ENCODE data around the gene FADS2.

FADS2 gene

DNA sequence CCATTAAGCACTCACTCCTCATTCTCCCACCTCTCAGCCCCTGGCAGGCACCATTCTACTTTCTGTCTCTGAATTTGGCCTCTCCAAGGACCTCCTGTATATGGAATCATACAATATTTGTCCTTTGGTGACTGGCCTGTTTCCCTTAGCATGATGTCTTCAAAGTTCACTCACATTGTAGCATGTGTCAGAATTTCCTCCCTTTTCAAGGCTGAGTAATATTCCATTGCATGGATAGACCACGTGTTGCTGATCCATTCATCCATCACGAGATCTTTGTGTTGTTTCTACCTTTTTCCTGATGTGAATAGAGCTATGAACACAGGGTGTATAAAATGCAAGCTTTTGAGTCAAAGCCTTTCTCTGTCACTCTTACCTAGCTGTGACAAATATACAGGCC lies 11.6 kb downstream of the FADS2 start:
- no peaks in the 10 kb centered on the region for H3K27me3 ChIP-seq (ENCODE audit: insufficient read depth, low read length)
- no peak overlapping the region for H3K27ac ChIP-seq (ENCODE audit: low read depth, low read length)
- peaks cover 88% of the 10 kb centered on the region for H3K36me3 ChIP-seq (ENCODE audit: insufficient read depth, low read length)
- 100% methylated on average over 2 of the region's 2 CpGs for WGBS
- peaks cover 4% of the 10 kb centered on the region; the same call in 1 of the 2 replicates for H3K4me1 ChIP-seq (ENCODE audit: insufficient read depth, low read length)
- H3K9me3 ChIP-seq (ENCODE audit: insufficient read depth, low read depth, low read length) = no peaks in the 10 kb centered on the region
- H3K9ac ChIP-seq (ENCODE audit: low read depth, low read length) = no peak overlapping the region
- no peak overlapping the region for H3K4me3 ChIP-seq (ENCODE audit: low read length)

DNA sequence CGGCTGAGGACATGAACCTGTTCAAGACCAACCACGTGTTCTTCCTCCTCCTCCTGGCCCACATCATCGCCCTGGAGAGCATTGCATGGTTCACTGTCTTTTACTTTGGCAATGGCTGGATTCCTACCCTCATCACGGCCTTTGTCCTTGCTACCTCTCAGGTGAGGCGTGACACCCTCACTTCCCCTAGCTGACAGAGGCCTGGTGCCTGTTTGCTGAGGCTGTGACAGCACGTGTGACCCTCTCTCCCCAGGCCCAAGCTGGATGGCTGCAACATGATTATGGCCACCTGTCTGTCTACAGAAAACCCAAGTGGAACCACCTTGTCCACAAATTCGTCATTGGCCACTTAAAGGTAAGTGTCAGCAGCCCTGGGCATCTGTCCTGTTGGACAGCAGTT lies 12.3 kb downstream of the FADS2 start:
- H3K36me3 ChIP-seq (ENCODE audit: insufficient read depth, low read length) = peaks cover 94% of the 10 kb centered on the region
- H3K4me3 ChIP-seq (ENCODE audit: low read length) = no peak overlapping the region
- WGBS = 96% methylated on average over 7 of the region's 7 CpGs
- no peaks in the 10 kb centered on the region for H3K4me1 ChIP-seq (ENCODE audit: insufficient read depth, low read length)
- H3K9ac ChIP-seq (ENCODE audit: low read depth, low read length) = no peak overlapping the region
- H3K9me3 ChIP-seq (ENCODE audit: insufficient read depth, low read depth, low read length) = no peaks in the 10 kb centered on the region
- no peaks in the 10 kb centered on the region for H3K27me3 ChIP-seq (ENCODE audit: insufficient read depth, low read length)
- H3K27ac ChIP-seq (ENCODE audit: low read depth, low read length) = no peak overlapping the region

DNA sequence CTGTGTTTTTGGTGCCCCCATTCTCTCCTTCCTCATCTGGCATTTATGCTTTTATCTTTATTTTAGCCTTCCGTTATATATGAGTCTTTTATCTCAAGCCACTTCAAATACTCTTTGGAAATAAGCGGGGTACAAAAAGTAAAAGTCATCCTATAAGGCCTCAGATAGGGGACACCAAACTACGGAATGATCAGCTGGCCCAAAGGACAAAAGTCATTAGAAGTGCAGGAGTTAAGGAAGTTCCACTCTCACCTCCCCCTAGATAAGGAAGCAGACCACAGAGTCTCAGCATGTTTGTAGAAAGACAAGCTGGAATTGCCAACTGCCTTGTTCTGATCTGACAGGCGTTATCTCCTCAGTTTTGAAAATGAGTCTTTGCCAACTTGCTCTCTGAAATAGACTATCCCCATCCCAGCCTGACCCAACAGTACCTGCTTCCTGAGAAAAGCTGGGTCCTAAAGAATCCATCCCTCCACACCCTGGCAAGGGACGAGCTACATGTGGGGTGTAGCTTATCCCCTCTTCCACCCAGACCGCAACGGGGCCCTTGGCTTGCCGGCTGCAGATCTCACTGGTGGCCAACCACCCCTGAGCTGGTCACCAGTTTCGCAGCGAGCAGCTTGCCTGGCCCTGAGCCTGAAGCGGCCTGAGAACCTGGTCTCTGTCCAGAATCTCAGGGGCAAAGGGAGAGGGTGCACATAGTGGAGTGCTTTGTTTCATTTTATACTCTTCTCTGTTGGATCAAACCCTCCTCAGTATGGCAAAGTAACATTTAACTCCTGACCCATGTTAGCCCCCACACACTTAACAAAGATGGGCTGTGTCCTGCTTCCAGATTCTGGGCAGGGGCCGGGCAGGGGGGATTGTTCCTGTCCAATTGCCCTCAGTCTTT lies 13.8 kb downstream of the FADS2 start:
- WGBS = 91% methylated on average over 12 of the region's 12 CpGs
- Histone ChIP-seq H3K4me3 (ENCODE audit: low read length) (no peak overlapping the region), H3K9ac (ENCODE audit: low read depth, low read length) (no peak overlapping the region), H3K4me1 (ENCODE audit: insufficient read depth, low read length) (no peaks in the 10 kb centered on the region), H3K27ac (ENCODE audit: low read depth, low read length) (no peak overlapping the region), H3K36me3 (ENCODE audit: insufficient read depth, low read length) (peaks cover 96% of the 10 kb centered on the region), H3K27me3 (ENCODE audit: insufficient read depth, low read length) (no peaks in the 10 kb centered on the region), H3K9me3 (ENCODE audit: insufficient read depth, low read depth, low read length) (no peaks in the 10 kb centered on the region)

DNA sequence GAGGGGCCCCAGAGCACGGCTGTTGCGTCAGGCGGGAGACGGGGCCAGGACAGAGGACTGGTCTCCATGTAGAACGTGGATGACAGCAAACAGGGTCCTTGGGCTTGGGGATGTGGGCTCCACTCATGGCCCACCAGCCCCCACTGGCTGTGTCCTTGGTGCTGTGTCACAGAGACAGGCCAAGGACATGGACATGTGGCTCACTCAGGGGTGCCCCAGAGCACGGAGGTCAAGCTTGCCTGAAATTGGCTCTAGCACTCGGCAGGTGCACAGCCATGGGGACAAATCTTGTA lies 14.4 kb downstream of the FADS2 start:
- no peaks in the 10 kb centered on the region for H3K27me3 ChIP-seq (ENCODE audit: insufficient read depth, low read length)
- no peaks in the 10 kb centered on the region for H3K9me3 ChIP-seq (ENCODE audit: insufficient read depth, low read depth, low read length)
- no peak overlapping the region for H3K4me3 ChIP-seq (ENCODE audit: low read length)
- H3K27ac ChIP-seq (ENCODE audit: low read depth, low read length) = no peak overlapping the region
- H3K4me1 ChIP-seq (ENCODE audit: insufficient read depth, low read length) = no peaks in the 10 kb centered on the region
- H3K9ac ChIP-seq (ENCODE audit: low read depth, low read length) = no peak overlapping the region
- peaks cover 94% of the 10 kb centered on the region for H3K36me3 ChIP-seq (ENCODE audit: insufficient read depth, low read length)
- WGBS = 97% methylated on average over 7 of the region's 7 CpGs

DNA sequence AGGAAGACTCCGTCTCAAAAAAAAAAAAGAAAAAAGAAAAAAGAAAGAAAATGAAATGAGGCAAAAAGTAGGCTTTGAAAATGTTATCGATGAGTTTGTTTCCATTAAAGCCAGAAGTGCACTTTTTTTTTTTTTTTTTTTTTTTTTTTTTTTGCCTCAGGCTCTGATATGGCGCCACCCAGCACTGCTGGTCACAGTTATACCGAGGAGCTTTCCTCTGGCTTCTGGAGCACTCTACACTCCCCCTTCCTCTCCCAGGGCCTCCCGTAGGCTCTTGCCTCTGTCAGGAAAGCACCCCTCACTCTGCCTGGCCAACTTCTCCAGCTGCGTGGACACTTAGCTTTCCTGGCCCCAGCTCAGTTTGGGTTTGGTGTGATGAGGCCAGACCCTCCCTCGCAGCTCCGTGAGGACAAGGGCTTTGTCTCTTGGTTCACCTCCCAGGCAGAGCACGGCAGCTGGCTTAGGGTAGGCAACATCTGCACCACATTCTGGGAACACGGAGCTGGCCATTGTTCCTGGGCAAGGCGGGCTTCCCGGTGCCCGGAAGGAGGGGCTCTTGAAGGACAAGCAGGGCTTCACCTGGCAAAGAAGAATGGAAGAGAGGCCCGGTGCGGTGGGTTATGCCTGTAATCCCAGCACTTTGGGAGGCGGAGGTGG lies 16.9 kb downstream of the FADS2 start:
- H3K27ac ChIP-seq (ENCODE audit: low read depth, low read length) = no peak overlapping the region
- no peak overlapping the region for H3K9ac ChIP-seq (ENCODE audit: low read depth, low read length)
- H3K4me3 ChIP-seq (ENCODE audit: low read length) = no peak overlapping the region
- WGBS = 91% methylated on average over 16 of the region's 16 CpGs
- no peaks in the 10 kb centered on the region for H3K4me1 ChIP-seq (ENCODE audit: insufficient read depth, low read length)
- no peaks in the 10 kb centered on the region for H3K9me3 ChIP-seq (ENCODE audit: insufficient read depth, low read depth, low read length)
- no peaks in the 10 kb centered on the region for H3K27me3 ChIP-seq (ENCODE audit: insufficient read depth, low read length)
- peaks cover 96% of the 10 kb centered on the region for H3K36me3 ChIP-seq (ENCODE audit: insufficient read depth, low read length)

DNA sequence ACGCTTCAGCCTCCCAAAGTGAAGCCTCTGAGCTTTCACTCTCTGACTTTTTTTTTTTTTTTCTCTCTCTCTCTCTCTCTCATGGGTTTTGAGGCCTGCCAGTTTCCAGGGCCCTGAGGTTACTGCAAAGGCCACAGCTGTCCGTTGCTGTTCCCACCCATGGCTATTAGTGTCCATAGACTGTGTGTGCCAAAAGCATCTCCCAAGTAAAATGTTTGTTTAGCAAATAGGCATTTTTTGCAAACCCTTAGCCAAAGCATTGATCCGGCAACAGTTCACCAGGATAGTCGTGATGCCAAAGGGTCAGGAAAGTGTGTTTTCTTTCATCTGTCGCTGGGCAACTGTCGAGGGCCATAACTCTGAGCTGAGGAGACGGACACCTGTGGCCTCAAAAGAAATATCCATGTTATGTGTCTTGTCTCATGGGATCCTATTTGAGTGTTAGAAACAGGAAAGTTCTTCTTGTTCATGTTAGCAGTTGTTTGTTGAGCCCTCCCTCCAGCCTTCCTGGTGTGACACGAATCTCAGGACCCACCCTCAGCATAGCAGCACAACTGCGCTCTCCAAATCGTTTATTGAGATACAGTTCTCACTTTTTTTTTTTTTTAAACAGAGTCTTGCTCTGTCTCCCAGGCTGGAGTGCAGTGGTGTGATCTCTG lies 18.4 kb downstream of the FADS2 start:
- WGBS = 96% methylated on average over 10 of the region's 10 CpGs
- no peak overlapping the region for H3K27ac ChIP-seq (ENCODE audit: low read depth, low read length)
- no peak overlapping the region for H3K9ac ChIP-seq (ENCODE audit: low read depth, low read length)
- H3K36me3 ChIP-seq (ENCODE audit: insufficient read depth, low read length) = peaks cover 96% of the 10 kb centered on the region
- H3K9me3 ChIP-seq (ENCODE audit: insufficient read depth, low read depth, low read length) = no peaks in the 10 kb centered on the region
- no peaks in the 10 kb centered on the region for H3K27me3 ChIP-seq (ENCODE audit: insufficient read depth, low read length)
- H3K4me1 ChIP-seq (ENCODE audit: insufficient read depth, low read length) = no peaks in the 10 kb centered on the region
- no peak overlapping the region for H3K4me3 ChIP-seq (ENCODE audit: low read length)

DNA sequence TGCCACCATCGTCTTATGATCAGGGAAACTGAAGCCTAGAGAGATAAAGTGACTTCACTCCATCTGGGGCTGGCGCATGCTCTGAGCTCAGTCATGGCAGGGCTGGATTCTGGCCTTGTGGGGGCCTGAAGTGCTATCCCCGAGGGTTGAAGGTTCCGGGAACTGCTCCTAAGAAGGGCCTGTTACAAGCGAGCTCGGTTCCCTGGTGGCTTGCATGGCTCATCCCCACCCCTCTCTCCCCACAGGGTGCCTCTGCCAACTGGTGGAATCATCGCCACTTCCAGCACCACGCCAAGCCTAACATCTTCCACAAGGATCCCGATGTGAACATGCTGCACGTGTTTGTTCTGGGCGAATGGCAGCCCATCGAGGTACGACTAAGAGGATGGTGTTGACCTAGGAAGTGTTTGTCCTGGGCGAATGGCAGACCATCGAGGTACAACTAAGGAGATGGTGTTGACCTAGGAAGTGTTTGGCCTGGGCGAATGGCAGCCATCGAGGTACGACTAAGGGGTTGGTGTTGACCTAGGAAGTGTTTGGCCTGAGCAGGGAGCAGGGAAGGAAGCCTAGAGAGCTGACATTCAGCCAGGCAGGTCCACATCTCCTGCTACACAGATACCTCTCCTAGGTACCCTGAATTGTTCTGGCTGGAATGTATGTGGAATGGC lies 19.9 kb downstream of the FADS2 start:
- H3K4me3 ChIP-seq (ENCODE audit: low read length) = no peak overlapping the region
- H3K4me1 ChIP-seq (ENCODE audit: insufficient read depth, low read length) = no peaks in the 10 kb centered on the region
- H3K9me3 ChIP-seq (ENCODE audit: insufficient read depth, low read depth, low read length) = no peaks in the 10 kb centered on the region
- H3K9ac ChIP-seq (ENCODE audit: low read depth, low read length) = no peak overlapping the region
- H3K27me3 ChIP-seq (ENCODE audit: insufficient read depth, low read length) = no peaks in the 10 kb centered on the region
- 95% methylated on average over 18 of the region's 18 CpGs for WGBS
- peaks cover 95% of the 10 kb centered on the region for H3K36me3 ChIP-seq (ENCODE audit: insufficient read depth, low read length)
- no peak overlapping the region for H3K27ac ChIP-seq (ENCODE audit: low read depth, low read length)

DNA sequence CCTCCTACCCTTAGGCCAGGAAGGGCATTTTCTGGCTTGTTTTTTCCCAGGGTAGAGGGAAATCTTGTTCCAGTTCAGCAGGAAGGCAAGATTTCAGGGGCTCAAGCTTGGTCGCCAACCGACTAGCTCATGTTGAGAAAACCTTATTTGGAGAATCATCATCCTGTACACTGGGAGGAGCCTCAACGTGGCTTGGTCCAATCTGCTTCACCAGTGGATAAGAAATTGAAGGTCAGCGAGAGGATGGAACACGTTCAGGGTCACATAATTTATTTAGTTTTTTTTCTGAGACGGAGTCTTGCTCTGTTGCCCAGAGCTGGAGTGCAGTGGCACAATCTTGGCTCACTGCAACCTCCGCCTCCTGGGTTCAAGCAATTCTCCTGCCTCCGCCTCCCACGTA lies 20.5 kb downstream of the FADS2 start:
- Histone ChIP-seq H3K4me1 (ENCODE audit: insufficient read depth, low read length) (no peaks in the 10 kb centered on the region), H3K9ac (ENCODE audit: low read depth, low read length) (no peak overlapping the region), H3K9me3 (ENCODE audit: insufficient read depth, low read depth, low read length) (no peaks in the 10 kb centered on the region), H3K36me3 (ENCODE audit: insufficient read depth, low read length) (peaks cover 95% of the 10 kb centered on the region), H3K27ac (ENCODE audit: low read depth, low read length) (no peak overlapping the region), H3K27me3 (ENCODE audit: insufficient read depth, low read length) (no peaks in the 10 kb centered on the region), H3K4me3 (ENCODE audit: low read length) (no peak overlapping the region)
- WGBS = 98% methylated on average over 9 of the region's 9 CpGs

DNA sequence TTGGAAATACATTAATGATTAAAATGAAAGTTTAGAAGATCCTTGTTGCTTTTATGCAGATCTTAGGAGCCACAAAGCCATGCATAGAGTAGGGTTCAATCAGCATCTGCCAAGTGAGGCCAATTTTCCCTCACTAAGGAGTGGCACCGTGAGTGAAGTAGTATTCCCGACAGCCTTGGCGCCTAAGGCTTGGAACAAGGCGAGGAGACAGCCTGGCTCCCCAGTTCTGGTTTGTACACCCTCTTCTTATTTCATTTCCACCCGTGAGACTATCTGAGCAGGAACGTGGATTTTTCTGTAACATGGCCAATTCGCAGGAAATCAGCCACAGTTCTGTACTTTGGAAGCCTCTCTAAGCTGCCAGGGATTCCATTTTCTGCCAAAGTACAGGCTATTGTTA lies 22.6 kb downstream of the FADS2 start:
- Histone ChIP-seq H3K9me3 (ENCODE audit: insufficient read depth, low read depth, low read length) (no peaks in the 10 kb centered on the region), H3K36me3 (ENCODE audit: insufficient read depth, low read length) (peaks cover 97% of the 10 kb centered on the region), H3K9ac (ENCODE audit: low read depth, low read length) (no peak overlapping the region), H3K4me1 (ENCODE audit: insufficient read depth, low read length) (no peaks in the 10 kb centered on the region), H3K27ac (ENCODE audit: low read depth, low read length) (no peak overlapping the region), H3K27me3 (ENCODE audit: insufficient read depth, low read length) (no peaks in the 10 kb centered on the region), H3K4me3 (ENCODE audit: low read length) (no peak overlapping the region)
- 96% methylated on average over 7 of the region's 7 CpGs for WGBS

DNA sequence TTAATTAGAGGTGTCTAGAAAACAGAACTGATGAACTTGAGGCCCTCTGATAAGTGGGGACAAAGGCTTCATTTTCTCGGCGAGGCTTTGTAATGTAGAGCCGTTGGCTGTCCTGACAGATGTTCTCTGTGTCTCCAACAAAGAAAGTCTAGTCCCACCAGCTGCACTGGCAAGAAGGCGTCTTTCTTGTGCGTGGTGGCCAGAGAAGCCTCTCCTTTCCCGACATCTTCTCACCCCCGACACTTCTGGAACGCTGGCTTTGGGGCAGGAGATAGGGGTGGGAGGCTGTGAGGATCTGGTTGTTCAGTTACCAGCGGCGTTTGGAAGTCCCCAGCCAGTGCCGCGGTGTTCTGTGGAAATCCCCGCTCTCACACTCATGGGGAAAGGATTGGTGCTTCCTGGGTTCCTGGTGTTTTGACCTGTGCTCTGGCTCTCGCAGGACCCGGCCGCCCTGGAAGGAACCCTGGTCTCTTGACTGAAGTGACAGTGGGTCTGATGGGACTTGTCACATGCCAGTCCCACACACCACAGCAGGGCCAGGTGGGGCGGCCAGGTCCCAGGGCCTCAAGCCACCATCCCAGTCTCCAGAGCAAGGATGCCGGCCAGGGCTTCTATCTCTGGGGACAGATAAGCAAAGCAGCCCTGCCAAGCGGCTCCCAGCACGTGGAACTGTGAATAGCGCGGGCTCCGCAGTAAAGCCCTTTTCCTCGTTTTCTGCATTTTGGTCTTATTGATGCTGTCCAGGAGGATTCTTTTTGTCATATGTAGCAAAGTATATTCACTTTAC lies 23.2 kb downstream of the FADS2 start:
- 96% methylated on average over 24 of the region's 24 CpGs for WGBS
- no peaks in the 10 kb centered on the region for H3K4me1 ChIP-seq (ENCODE audit: insufficient read depth, low read length)
- H3K27me3 ChIP-seq (ENCODE audit: insufficient read depth, low read length) = no peaks in the 10 kb centered on the region
- H3K4me3 ChIP-seq (ENCODE audit: low read length) = no peak overlapping the region
- peaks cover 97% of the 10 kb centered on the region for H3K36me3 ChIP-seq (ENCODE audit: insufficient read depth, low read length)
- H3K9me3 ChIP-seq (ENCODE audit: insufficient read depth, low read depth, low read length) = no peaks in the 10 kb centered on the region
- H3K27ac ChIP-seq (ENCODE audit: low read depth, low read length) = no peak overlapping the region
- no peak overlapping the region for H3K9ac ChIP-seq (ENCODE audit: low read depth, low read length)

Data from HUES64 (cell line).